ENCODE measurements around the gene ADGRV1.

GRCh38 chr5:91122651-91123050 lies 564.1 kb downstream of the ADGRV1 start:
- TF ChIP-seq CTCF (IDR thresholded peaks at IDR 0.05; ENCODE audit: borderline replicate concordance, extremely low read depth, low read length, poor library complexity, severe bottlenecking) (no peak), EZH2 (IDR thresholded peaks at IDR 0.05; ENCODE audit: borderline replicate concordance, low read depth, low read length, severe bottlenecking) (no peak)

All from DND-41 (cell line).